K562 (cell line): ENCODE measurements around the gene RSPH1. TPM values are rescaled to one million over a fixed set of nuclear protein-coding genes. Genes with fewer than 3 reads are reported as not detected.

Source experiments
- ATAC-seq: fragments of 200-7000 bp; cut with Tn5 transposase; 3 replicates; pipeline ENCODE4 v1.9.1; 2020; ENCODE audit warnings: moderate library complexity
- BruUV-seq: library from RNA; stranded (reverse); fragments of 400-500 nt; replicated peaks from 2 replicates; lab custom pipeline; 2021; lab: Mats Ljungman, UMichigan
- CTCF ChIA-PET: fragments of 300-600 bp; formaldehyde crosslinking; extraction: SDS; loops from one replicate; lab custom pipeline; 2021; ENCODE audit warnings: low intra/inter-chr PET ratio; lab: Yijun Ruan, JAX
- POLR2A ChIA-PET: fragments of 300-600, 350-650 bp; sonication (Branson Sonifier 250); formaldehyde crosslinking; extraction: SDS; loops from one replicate; lab custom pipeline; 2021; ENCODE audit warnings: antibody characterized with exemption, inconsistent platforms; lab: Yijun Ruan, JAX
- DNase-seq, 4 experiments: peaks; one replicate each; pipeline versions ENCODE4 v3.0.0 to v3.0.0-alpha.2; 2011 to 2018; ENCODE audit warnings: low spot score in 3 of 4, mixed read lengths in 3 of 4; ENCODE audit errors: extremely low read depth in 1 of 4
- FAIRE-seq: peaks from 2 replicates; lab custom pipeline; 2011; peaks lifted over from hg19 to GRCh38; lab: Jason Lieb, UNC
- H2AFZ ChIP-seq: 2 replicates; pipeline ENCODE4 v1.6.0; 2011; ENCODE audit warnings: low read depth, low read length, control low read depth, inconsistent platforms
- H3K27ac ChIP-seq: fragments of 200-600 bp; 3 replicates; pipeline ENCODE4 v1.8.0; 2011; ENCODE audit warnings: low read depth, mild to moderate bottlenecking, control low read depth, inconsistent platforms, low read length, moderate library complexity, mixed read lengths; ENCODE audit errors: extremely low read depth
- H3K27me3 ChIP-seq, 2 experiments: fragments of 300-600 bp in 1 of 2; 2 replicates in 1 of 2; 3 replicates in 1 of 2; pipeline versions ENCODE4 v1.6.0 to v1.8.0; 2011; ENCODE audit warnings: inconsistent platforms in 2 of 2, low read length in 2 of 2, mild to moderate bottlenecking in 1 of 2, mixed read lengths in 1 of 2, moderate library complexity in 1 of 2; ENCODE audit not compliant: control insufficient read depth in 2 of 2, insufficient read depth in 2 of 2
- H3K36me3 ChIP-seq: fragments of 300-600 bp; 3 replicates; pipeline ENCODE4 v1.8.0; 2011; ENCODE audit warnings: mild to moderate bottlenecking, low read length, inconsistent platforms; ENCODE audit not compliant: control insufficient read depth, insufficient read depth
- H3K4me1 ChIP-seq, 2 experiments: fragments of 200-600 bp in 1 of 2; replicated peaks in 1 of 2; 2 replicates in 1 of 2; 3 replicates in 1 of 2; pipeline versions ENCODE4 v1.5.1 to v1.8.0; 2011; ENCODE audit warnings: inconsistent platforms in 2 of 2, low read length in 2 of 2, mild to moderate bottlenecking in 1 of 2, mixed read lengths in 1 of 2, moderate library complexity in 1 of 2; ENCODE audit not compliant: control insufficient read depth in 2 of 2, insufficient read depth in 2 of 2
- H3K4me2 ChIP-seq: 2 replicates; pipeline ENCODE4 v1.6.1; 2011; ENCODE audit warnings: low read length, control low read depth, inconsistent platforms, mixed read lengths; ENCODE audit not compliant: insufficient read depth
- H3K4me3 ChIP-seq: fragments of 200-600 bp; sonication (generic), shearing (Covaris generic); 2 replicates; pipeline ENCODE4 v1.5.1; 2016; ENCODE audit warnings: control low read depth, inconsistent platforms
- H3K79me2 ChIP-seq: fragments of 200-600 bp; 3 replicates; pipeline ENCODE4 v1.8.0; 2011; ENCODE audit warnings: low read length, inconsistent platforms; ENCODE audit not compliant: control insufficient read depth, insufficient read depth
- H3K9ac ChIP-seq, 2 experiments: 2 replicates each; pipeline versions ENCODE4 v1.6.0 to v1.6.1; 2011; ENCODE audit warnings: low read depth in 2 of 2, low read length in 2 of 2, control low read depth in 1 of 2, inconsistent platforms in 1 of 2, mild to moderate bottlenecking in 1 of 2, mixed read lengths in 1 of 2; ENCODE audit not compliant: insufficient read depth in 1 of 2
- H3K9me1 ChIP-seq: one replicate; pipeline ENCODE4 v1.6.0; 2011; ENCODE audit warnings: inconsistent platforms, mild to moderate bottlenecking, low read length, moderate library complexity; ENCODE audit not compliant: control insufficient read depth, insufficient read depth
- H3K9me3 ChIP-seq: replicated peaks from 2 replicates; pipeline ENCODE4 v1.5.1; 2011; ENCODE audit warnings: low read depth, low read length, inconsistent platforms; ENCODE audit not compliant: control insufficient read depth, insufficient read depth
- H4K20me1 ChIP-seq: replicated peaks from 2 replicates; pipeline ENCODE4 v1.6.1; 2011; ENCODE audit warnings: low read length, inconsistent platforms, mixed read lengths; ENCODE audit not compliant: control insufficient read depth, insufficient read depth
- BHLHE40 ChIP-seq: IDR thresholded peaks from 2 replicates; pipeline ENCODE4 v1.6.1; 2011; ENCODE audit warnings: low read length, improper control_type of control experiment
- NEUROD1 ChIP-seq: fragments of 150-350 bp; IDR thresholded peaks from 2 replicates; pipeline ENCODE4 v1.6.1; 2014; ENCODE audit warnings: borderline replicate concordance, low read length, low read depth; ENCODE audit not compliant: partially characterized antibody
- NR2C2 ChIP-seq, 2 experiments: fragments of 200-800 bp in 1 of 2; sonication (Bioruptor generic) in 1 of 2; sonication (generic) in 1 of 2; formaldehyde crosslinking in 1 of 2; IDR thresholded peaks; 2 replicates each; pipeline versions ENCODE4 v1.6.1 to v1.8.0; 2016 to 2022; ENCODE audit warnings: mild to moderate bottlenecking in 1 of 2, missing compliant biosample characterization in 1 of 2, missing genetic modification characterization in 1 of 2, missing genetic modification reagents in 1 of 2
- RFX1 ChIP-seq: fragments of 450-650 bp; IDR thresholded peaks from 2 replicates; pipeline ENCODE4 v1.6.1; 2016; ENCODE audit warnings: mild to moderate bottlenecking, moderate library complexity
- WGBS: fragments of 100-300 bp; shearing (Covaris generic); methylation state at CpG from one replicate; pipeline ENCODE4 v1.1.6; 2016; ENCODE audit warnings: low coverage, mixed read lengths; ENCODE audit not compliant: insufficient coverage; ENCODE audit errors: missing lambda C conversion rate; 5-methylcytosine and 5-hydroxymethylcytosine counted together
- in situ Hi-C: fragments of 300-500 bp; cut with MboI; formaldehyde crosslinking; loops from 4 replicates; pipeline ENCODE4 v1.15.0; 2018; ENCODE audit warnings: inconsistent platforms, mixed read lengths
- intact Hi-C: fragments of 100-400 bp; cut with micrococcal nuclease; formaldehyde crosslinking; loops from 2 replicates; pipeline ENCODE4 v1.14.2; 2022
- polyA plus RNA-seq, 8 experiments: library from polyadenylated mRNA; depleted of rRNA in 4 of 8; stranded (reverse) in 5 of 8; unstranded in 3 of 8; fragments of >200 nt; fragmentation: Nextera tagmentation in 2 of 8; fragmentation: Illumina TruSeq in 1 of 8; extraction: Ambion mirVana in 2 of 8; extraction: Trizol in 1 of 8; gene quantifications; 2 replicates each; pipeline versions ENCODE4 v1.2.1 to v1.2.3, GENCODE V29; 2011 to 2014; ENCODE audit warnings: inconsistent platforms in 1 of 8, missing spikeins in 1 of 8
- total RNA-seq, 7 experiments: library from RNA; depleted of rRNA in 6 of 7; stranded (reverse); fragments of >200 nt in 6 of 7; fragmentation: Illumina TruSeq in 2 of 7; extraction: Trizol in 2 of 7; gene quantifications; 2 replicates each; pipeline versions ENCODE4 v1.2.1 to v1.2.3, GENCODE V29; 2011 to 2021; ENCODE audit warnings: low replicate concordance in 1 of 7
- TF ChIP-seq, protein P1 (sequence below): fragments of 450-650 bp; IDR thresholded peaks from 2 replicates; pipeline ENCODE4 v1.6.1; 2018; ENCODE audit not compliant: partially characterized antibody
- TF ChIP-seq, protein P2 (sequence below): sonication (generic); formaldehyde crosslinking; IDR thresholded peaks from 2 replicates; pipeline ENCODE4 v1.8.0; 2022; ENCODE audit warnings: missing genetic modification reagents, mild to moderate bottlenecking, moderate library complexity, borderline replicate concordance
- TF ChIP-seq, protein P3 (sequence below): fragments of 250-450 bp; sonication (Bioruptor Pico); IDR thresholded peaks from 2 replicates; pipeline ENCODE4 v1.4.0; 2020; ENCODE audit warnings: mild to moderate bottlenecking, moderate library complexity
- TF ChIP-seq, protein P4 (sequence below), 3 experiments: IDR thresholded peaks in 2 of 3; conservative IDR thresholded peaks in 1 of 3; 2 replicates each; pipeline ENCODE4 v1.5.1; 2011 to 2012; ENCODE audit warnings: low read length in 3 of 3, mild to moderate bottlenecking in 3 of 3, control low read depth in 2 of 3, improper control_type of control experiment in 1 of 3, inconsistent platforms in 1 of 3, low read depth in 1 of 3, mixed read lengths in 1 of 3, moderate library complexity in 1 of 3; ENCODE audit not compliant: insufficient read depth in 2 of 3

RSPH1 gene
- total and polyA plus RNA-seq, 9 of the 15 experiments (the other 6 are each of a cell fraction or from before 2014, with no cell fraction given), result 0.17 TPM; not detected in 8

DNA sequence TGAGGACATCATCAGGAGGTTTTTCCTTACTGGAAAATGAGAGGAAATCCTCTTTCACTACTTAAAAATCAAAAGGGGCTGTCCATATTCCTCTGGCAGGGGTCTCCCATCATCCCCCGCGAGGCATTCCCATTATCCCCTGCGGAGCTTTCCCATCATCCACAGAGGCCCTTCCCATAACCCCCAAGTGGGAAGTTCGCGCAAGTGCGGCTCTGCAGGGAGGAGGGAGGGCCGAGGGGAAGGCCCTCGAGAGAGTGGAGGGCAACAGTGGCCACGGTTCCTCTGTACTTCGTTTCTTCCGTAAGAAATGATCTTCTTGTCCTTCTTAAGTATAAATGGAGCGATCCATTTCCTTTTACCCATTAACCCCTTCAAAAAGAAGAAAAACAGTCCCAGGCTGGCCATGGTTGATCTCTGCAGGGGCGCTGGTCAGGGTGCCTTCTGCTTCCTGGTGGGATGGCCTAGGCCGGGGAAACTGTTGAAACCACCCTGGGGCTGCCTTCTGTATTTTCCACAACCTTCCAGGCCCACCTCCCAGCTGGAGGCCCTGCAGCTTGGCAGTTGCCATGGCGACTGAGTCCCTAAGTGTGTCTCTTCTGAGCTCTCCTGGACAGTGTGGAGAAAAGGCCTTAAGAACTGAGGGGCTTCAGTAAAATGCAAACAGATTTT lies 3.6 kb upstream of the RSPH1 start:
- ATAC-seq (no peak), DNase-seq (no peak), FAIRE-seq (no peak)
- Histone ChIP-seq H3K36me3 (no peaks in the 10 kb centered on the region), H3K4me2 (peak overlapping the region; percentile 34; the same call in 1 of the 2 replicates), H3K9ac (no peak overlapping the region), H3K9me3 (no peaks in the 10 kb centered on the region), H2AFZ (peak overlapping the region; percentile 67), H3K27me3 (peaks cover 9 to 13% of the 10 kb centered on the region in 2 experiments; a peak in 4 of 5 replicates), H3K27ac (no peak overlapping the region), H3K4me1 (peaks cover 10 to 15% of the 10 kb centered on the region in 2 experiments; a peak in 3 of 5 replicates), H3K79me2 (no peaks in the 10 kb centered on the region), H4K20me1 (no peaks in the 10 kb centered on the region), H3K4me3 (no peak overlapping the region), H3K9me1 (no peaks in the 10 kb centered on the region)
- no TSS peak for BruUV-seq
- intact Hi-C loops (loop anchor here (2.0 to 5.0 kb wide), 2 partner anchors 35 to 487 kb away; partner anchors contain the start of gene ZBTB21), in situ Hi-C loops (no loop called here)
- CTCF ChIA-PET, result no interaction called here
- 14% methylated on average over 15 of the region's 15 CpGs for WGBS
- POLR2A ChIA-PET, result interaction anchor here (1.8 kb wide), 1 partner anchor 18 kb away, joined by 5 read pairs; no protein-coding TSS in a partner anchor
- TF ChIP-seq, protein P1, sequence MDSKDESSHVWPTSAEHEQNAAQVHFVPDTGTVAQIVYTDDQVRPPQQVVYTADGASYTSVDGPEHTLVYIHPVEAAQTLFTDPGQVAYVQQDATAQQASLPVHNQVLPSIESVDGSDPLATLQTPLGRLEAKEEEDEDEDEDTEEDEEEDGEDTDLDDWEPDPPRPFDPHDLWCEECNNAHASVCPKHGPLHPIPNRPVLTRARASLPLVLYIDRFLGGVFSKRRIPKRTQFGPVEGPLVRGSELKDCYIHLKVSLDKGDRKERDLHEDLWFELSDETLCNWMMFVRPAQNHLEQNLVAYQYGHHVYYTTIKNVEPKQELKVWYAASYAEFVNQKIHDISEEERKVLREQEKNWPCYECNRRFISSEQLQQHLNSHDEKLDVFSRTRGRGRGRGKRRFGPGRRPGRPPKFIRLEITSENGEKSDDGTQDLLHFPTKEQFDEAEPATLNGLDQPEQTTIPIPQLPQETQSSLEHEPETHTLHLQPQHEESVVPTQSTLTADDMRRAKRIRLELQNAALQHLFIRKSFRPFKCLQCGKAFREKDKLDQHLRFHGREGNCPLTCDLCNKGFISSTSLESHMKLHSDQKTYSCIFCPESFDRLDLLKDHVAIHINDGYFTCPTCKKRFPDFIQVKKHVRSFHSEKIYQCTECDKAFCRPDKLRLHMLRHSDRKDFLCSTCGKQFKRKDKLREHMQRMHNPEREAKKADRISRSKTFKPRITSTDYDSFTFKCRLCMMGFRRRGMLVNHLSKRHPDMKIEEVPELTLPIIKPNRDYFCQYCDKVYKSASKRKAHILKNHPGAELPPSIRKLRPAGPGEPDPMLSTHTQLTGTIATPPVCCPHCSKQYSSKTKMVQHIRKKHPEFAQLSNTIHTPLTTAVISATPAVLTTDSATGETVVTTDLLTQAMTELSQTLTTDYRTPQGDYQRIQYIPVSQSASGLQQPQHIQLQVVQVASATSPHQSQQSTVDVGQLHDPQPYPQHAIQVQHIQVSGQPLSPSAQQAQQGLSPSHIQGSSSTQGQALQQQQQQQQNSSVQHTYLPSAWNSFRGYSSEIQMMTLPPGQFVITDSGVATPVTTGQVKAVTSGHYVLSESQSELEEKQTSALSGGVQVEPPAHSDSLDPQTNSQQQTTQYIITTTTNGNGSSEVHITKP, result peak; percentile 23
- TF ChIP-seq, protein P2, sequence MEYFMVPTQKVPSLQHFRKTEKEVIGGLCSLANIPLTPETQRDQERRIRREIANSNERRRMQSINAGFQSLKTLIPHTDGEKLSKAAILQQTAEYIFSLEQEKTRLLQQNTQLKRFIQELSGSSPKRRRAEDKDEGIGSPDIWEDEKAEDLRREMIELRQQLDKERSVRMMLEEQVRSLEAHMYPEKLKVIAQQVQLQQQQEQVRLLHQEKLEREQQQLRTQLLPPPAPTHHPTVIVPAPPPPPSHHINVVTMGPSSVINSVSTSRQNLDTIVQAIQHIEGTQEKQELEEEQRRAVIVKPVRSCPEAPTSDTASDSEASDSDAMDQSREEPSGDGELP, result peak; percentile 28; the same call in 1 of the 2 replicates
- TF ChIP-seq, protein P3, sequence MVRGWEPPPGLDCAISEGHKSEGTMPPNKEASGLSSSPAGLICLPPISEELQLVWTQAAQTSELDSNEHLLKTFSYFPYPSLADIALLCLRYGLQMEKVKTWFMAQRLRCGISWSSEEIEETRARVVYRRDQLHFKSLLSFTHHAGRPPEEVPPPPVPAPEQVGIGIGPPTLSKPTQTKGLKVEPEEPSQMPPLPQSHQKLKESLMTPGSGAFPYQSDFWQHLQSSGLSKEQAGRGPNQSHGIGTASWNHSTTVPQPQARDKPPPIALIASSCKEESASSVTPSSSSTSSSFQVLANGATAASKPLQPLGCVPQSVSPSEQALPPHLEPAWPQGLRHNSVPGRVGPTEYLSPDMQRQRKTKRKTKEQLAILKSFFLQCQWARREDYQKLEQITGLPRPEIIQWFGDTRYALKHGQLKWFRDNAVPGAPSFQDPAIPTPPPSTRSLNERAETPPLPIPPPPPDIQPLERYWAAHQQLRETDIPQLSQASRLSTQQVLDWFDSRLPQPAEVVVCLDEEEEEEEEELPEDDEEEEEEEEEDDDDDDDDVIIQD (CRISPR knock-in tag), result no peak
- TF ChIP-seq BHLHE40, result no peak
- TF ChIP-seq, protein P4, sequence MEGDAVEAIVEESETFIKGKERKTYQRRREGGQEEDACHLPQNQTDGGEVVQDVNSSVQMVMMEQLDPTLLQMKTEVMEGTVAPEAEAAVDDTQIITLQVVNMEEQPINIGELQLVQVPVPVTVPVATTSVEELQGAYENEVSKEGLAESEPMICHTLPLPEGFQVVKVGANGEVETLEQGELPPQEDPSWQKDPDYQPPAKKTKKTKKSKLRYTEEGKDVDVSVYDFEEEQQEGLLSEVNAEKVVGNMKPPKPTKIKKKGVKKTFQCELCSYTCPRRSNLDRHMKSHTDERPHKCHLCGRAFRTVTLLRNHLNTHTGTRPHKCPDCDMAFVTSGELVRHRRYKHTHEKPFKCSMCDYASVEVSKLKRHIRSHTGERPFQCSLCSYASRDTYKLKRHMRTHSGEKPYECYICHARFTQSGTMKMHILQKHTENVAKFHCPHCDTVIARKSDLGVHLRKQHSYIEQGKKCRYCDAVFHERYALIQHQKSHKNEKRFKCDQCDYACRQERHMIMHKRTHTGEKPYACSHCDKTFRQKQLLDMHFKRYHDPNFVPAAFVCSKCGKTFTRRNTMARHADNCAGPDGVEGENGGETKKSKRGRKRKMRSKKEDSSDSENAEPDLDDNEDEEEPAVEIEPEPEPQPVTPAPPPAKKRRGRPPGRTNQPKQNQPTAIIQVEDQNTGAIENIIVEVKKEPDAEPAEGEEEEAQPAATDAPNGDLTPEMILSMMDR (IDR thresholded peaks at IDR 0.05 in 2 of 3, conservative IDR thresholded peaks at IDR 0.05 in 1 of 3; ENCODE audit: insufficient read depth in 2 of 3, low read depth in 1 of 3, low read length in 3 of 3), result peak in 1 of 3 experiments; percentile 11; a peak in 2 of 6 replicates
- no peak for TF ChIP-seq NR2C2 (CRISPR knock-in tag; IDR thresholded peaks at IDR 0.05)
- peak; percentile 44; the same call in 1 of the 2 replicates for TF ChIP-seq NR2C2 (tag; IDR thresholded peaks at IDR 0.05)
- peak; percentile 84 for TF ChIP-seq RFX1
- TF ChIP-seq NEUROD1, result no peak
